NCI-H345 treated with DMSO at 0.1 percent for 48 hours (cell line): ENCODE measurements around the gene RUNX3.

ENCODE experiments used
- DNase-seq: peaks from one replicate; lab custom pipeline; 2025; ENCODE audit not compliant: unreplicated experiment; lab: John Stamatoyannopoulos, UW

The RUNX3 gene

DNA sequence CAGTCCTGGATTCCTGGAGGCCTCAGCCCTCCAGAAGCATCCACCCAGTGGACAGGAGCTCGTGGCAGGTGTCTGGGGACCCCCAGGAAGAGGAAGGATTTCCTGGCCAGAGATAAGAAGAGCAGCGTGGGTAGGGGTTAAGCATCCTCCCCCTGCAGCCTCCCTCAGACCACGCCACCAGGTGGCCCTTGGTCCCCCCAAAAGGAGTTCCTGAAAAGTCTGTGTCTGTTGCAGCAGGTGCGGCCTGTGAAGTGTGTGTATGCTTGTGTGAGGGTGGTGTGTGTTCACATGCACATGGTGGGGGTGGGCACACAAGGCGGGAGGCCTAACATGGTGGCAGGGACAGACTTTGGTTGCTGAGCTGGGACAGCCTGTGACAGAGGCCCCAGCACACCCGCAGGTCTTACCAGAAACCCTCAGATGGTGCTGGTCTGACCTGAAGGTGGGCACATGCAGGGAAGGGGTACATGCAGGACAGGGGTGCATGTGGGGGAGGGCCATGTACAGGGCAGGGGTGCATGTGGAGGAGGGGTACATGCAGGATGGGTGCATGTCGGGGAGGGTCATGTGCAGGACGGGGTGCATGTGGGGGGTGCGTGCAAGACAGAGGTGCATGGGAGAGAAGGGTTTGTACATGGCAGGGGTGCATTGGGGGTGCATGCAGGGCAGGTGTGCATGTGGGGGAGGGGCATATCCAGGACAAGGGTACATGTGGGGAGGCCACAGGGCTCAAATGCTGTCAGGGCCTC is 18.2 kb upstream of the RUNX3 start:
- DNase-seq = no peak

DNA sequence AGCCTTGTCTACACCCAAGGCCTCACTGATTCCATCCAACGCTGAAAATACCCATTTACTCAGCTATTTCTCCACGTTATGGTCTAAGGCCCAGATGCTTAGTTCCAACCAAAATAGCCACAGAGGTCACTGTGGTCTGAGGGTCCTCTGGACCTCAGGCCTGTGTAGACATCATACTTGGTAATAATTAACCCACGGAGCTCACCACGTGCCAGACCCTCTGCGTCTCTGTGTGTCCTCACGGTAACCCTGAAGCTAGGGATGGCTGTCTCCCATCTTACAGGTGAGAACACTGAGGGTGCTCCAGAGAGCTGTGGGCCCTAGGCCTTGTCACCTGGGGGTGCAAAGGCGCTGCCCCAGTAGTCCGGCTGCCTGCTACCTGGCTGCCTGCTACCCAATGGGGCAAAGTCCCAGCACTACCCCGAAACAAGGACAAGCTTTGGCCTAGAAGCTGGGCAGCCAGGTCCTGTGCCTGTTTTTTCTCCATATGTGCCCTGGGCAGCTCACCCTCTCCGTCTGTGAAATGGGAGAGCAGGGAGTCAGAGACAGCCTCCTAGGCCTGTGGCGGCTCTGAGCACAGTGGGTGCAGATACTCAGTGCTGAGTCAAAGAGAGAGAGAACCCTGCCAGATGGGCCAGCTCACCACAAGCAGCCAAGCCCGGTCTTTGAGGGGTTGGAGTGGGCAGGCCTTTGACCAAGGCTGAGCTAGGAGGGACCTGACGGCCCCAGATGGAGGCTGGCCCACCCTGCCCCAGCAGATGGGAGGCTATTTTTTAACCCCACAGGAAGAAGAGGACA is 17.0 kb upstream of the RUNX3 start:
- DNase-seq = no peak

DNA sequence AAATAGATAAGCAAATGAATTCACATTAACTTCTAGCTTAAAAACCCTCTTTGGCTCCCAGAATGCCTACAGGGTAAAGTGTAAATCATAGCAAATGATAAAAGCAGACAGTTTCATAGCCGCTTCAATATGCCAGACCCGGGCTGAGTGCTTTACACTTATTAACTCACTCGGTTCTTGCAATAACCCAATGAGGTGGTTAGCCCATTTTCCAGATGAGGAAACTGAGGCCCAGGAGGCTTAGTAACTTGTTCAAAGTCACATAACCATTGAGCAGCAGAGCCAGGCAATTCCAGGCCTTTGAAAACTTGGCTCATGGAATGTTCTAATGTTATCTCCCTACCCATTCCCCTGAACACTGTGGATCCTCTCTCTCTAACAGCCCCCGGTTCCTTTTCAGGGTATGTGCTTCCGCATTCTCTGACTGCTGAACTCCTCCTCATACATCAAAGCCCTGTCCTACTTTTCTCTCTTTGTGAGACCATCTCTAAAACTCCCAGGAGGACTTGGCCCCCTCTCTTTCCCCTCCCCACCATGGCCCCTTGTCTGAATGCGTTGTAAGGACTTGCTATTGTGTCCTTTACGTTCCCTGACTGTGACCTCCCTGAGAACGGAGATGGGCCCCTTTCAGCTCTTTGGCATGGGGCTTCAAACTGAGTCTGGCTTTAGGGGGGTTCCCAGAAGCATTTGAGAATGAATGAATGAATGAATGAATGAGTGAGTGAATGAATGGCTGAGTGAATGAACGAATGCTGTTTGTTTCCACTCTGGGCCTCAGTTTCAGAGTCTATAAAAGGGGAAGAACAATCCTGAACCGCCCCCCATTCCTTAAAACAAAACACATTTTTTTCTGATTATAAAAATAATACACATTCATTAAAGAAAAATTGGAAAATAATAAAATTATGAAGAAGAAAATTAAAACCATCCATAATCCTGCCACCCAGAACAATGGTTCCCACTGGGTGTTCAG is 15.6 kb upstream of the RUNX3 start:
- DNase-seq = no peak

DNA sequence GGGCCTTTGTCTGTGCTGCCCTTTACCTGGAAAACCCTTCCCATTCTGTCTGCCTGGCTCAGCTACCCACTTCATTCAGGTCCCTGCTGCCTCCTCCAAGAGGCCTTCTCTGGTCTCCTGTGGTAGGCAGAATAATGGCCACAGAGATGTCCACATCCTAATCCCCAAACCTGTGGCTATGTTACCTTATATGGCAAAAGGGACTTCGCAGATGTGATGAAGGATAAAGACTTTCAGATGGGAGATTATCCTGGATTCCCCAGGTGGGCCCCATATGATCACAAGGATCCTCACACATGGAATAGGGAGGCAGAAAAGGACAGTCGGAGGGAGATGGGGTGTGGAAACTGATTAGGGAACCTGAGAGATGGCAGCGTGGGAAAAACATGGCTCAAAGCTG is 14.2 kb upstream of the RUNX3 start:
- DNase-seq = no peak

DNA sequence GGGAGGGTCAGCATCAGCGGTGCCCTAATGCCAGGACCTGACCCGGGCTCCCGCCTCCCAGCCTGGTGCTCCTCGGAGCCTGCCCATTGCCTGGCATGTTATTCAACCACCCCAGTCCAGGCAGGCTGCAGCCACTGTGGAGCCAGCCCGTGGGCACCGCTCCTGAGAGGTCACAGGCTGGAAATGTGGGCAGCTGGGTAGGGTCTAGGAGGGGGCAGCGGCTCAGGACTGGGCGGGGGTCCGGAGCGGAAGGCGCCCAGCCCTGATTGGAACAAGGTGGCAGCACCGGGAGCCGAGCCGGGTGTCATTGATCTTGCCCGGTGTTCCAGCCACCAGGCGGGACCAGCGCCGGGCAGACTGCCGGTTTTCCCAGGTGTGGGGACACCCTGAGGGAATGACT is 12.7 kb upstream of the RUNX3 start:
- no peak for DNase-seq

DNA sequence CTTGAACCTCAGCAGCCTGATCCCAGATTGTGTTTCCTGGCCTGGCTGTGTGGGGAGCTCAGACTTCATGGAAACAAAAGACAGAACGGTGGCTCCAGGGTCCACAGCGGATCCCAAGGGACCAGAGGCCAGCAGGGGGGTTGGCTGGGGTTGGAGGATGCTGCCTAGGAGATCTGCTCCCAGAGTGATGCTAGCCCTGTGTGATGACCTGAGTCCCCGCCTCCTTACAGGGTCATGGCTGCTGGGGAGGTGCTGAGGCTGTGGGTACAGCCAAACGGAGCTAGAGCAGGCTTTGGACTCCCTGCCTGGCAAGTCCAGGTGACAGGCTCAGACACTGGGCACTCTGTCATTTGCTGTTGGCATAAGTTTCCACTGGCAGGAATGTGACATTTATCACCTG is 11.5 kb upstream of the RUNX3 start:
- DNase-seq = no peak

DNA sequence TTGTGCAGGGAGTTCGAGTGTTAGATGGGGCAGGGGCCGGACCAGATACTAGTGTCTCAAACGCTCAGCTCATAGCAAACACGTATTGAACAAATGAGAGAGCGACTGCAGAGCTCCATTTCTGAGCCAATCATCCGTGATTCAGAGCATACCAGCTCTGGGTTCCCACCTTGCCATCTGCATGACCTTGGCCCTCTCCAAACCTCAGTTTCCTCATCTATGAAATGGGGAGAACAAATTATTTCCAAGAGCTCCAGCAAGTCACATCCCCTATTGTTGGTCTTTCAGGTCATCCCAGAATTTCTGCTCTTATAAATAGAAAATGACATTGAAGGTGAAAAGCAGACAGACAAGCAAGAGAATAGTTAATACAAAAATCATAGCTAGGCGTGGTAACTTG is 10.2 kb upstream of the RUNX3 start:
- no peak for DNase-seq

DNA sequence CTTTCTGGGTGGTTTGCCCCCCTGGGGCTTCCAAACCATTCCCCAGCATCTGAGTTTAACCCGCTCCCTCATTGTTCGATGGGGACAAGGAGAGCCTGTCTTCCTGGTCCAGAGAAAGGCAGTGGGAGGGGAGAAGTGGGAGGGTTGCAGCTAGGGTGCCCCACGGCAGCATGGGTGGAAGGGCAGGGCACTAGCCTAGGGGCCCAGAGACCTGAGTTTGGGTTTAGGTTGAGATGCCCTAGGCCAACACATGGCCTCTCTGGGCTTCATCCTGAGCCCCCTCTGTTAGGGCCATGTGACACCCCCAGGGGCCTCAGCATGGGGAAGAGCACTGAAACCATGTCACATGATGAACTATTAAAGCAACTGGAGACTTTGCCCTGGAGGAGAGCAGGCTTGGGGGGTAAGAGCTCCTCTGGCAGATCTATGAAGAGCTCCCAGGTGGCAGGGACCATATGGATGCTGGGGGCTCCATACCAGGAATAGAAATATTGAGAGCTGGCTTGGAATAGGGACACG is 9.7 kb upstream of the RUNX3 start:
- no peak for DNase-seq

DNA sequence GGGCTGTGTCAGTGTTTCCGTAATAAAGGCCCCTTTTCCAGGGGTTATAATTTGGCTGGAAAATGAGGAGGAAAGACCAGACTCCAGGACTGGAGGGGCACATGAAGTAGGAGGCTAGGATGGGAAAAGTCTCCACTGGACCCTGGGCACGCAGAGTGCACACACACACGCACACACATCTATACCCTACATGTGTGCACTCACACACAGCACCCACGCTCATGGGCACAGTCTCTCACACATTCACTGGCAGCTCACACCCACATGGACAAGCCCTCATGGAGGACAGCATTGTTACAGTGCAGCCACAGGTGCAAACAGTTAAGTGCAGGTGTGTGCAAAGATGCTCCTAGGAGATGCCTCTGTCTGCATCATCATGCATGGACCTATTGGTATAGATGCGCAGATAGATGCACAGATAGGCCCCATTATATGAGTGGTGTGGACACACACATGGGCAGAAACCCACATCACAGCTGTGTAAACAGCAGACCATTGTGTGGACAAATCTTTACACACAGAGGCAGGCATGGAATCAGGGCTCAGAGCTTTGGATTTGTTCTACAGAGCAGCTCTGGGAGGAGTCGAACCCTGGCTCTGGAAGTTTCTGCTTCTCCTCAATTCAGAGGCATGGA is 9.1 kb upstream of the RUNX3 start:
- peak; percentile 2 for DNase-seq

DNA sequence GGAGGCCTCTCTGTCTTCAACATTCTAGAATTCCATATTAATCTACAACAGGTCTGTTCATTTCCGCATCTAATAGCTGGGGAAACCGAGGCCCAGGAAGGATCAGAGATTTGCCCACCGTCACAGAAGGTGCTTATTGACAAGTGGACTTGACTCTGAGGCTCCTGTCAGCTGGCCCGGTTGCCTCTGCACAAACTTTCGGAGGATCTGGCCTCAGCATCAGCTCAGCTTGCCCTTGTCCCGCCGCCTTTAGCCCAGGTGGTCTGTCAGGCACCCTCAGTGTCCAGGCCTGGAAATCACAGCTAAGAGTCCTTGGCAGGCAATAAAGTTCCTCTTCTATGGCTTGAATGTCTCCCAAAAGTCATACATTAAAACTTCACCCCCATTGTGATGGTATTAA is 8.2 kb upstream of the RUNX3 start:
- no peak for DNase-seq

DNA sequence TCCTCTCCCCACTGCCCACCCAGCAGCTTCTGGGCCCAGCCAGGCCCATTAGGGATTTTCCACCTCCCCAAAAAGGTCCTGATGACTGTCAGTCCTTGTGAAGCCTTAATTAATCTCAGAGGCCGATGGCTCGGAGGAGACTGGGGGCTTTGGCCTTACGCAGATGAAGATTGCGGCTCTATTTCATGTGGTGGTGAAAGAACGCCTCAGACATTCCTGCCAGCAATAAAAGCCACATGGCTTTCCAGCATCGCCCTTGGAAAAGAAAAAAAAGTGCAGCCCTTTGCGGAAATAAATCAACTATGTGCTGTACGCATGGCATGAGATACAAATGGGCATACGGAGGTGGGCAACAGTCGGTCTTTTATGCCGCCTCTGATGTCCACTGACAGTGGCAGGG is 6.6 kb upstream of the RUNX3 start:
- no peak for DNase-seq

DNA sequence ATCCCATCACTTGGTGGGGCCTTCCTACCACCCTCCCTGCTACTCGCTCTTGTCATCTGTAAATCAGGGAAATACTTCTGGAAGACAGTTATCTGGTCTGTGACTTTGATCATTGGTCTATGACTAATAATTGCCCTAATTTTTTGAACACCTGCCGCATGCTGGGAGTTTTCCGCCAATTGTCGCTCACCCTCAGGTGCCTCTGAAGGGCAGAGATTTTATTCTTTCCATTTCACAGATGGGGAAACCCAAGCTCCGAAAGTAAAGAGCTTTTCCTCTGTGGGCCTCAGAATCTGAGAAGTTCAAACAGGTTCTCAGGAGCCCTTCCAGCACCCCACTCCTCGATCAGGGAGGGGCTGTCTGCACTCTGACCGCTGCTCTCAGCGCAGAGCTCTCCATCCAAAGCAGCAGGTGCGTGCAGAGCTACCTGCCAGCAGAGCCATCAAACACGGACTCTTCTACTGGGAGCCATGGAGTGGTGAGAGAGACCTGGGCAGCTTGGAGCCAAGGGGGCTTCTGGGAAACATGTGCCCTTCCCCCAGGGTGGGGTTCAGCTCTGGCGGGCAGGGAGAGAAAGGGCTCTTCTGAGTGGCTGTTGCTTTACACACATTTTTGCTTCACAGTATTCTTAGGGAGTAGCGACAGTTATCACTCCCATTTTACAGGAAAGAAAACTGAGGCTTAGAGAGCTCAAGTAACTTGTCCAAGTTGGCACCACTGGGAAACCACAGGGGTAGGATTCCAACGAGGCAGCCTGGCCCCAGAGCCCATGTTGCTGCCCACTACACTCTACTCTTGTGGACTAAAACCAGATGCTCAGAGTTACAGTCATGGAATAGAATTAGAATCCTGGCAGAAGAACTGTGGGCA is 5.8 kb upstream of the RUNX3 start:
- no peak for DNase-seq

DNA sequence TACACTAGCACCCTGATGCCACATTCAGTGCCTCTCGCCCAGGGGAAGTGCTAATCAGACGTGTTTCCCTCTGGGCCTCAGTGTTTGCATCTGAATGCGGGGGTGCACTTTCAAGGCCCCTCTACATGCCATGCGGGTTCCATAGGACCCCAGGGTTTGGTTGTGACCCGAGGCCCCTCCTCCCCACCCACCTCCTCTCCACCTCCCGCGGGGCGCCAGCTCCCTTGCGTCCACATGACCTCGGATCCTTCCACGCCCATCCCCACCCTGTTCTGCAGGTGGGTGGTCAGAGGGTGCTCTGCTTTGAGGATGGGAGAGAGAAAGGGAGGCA is 5.1 kb upstream of the RUNX3 start:
- DNase-seq = no peak

DNA sequence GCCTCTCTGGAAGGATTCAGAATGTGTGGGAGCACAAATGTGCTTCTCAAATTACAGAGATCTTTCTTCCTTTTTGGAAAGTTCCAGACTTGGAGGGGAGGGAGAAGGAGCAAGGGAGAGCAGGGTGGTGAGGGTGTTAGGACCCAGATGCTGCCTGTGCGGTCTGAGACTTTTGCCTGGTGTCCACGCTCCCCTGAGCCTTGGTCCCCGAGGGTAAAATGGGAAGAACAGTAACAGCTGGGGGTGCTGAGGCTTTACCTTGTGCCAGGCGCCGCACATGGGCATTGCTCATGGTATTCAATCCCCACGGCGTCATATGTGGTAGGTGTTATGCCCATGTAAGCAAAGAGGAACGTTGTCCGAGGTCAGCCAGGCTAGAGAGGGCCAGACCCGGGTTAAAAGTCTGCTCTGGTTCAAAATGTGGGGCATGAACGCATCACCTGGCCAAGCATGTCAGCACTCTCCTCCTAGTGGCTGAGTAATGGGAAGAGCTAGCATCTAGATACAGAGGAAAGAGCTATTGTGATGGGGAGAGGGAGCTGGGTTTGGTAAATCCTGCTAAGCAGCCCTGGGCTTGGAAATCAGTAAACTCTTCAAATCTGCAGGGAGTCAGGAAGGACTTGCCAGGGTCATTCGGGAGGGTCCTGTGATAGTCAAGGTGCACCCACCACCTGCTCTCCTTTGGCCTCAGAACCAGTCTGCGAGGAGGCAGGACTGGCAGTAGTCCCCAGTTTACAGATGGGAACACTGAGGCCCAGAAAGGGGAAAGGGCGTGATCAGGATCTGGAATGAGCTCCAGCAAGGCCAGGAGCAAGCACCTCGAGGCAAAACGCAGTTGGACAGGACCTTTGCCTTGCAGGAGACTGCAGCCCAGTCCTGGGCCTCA is 4.5 kb upstream of the RUNX3 start:
- no peak for DNase-seq

DNA sequence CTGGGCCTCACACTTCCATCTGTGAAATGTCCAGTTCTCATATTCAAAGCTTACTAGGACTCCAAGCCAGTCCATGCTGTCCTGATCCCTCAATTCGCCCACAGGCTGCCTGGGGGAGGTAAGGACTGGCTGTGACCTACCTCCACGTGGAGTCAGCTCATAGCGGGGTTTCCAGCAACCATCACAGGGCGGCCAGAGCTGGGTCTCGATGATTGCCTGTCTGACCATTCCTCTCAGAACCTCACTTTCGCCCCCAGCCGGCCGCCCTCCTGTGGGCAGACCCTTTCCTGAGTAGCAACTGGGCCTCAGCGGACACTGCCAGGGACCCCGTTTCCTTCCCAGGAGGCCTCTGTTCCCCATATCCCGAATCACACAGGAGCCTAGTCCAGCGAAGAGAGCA is 3.4 kb upstream of the RUNX3 start:
- DNase-seq = no peak

DNA sequence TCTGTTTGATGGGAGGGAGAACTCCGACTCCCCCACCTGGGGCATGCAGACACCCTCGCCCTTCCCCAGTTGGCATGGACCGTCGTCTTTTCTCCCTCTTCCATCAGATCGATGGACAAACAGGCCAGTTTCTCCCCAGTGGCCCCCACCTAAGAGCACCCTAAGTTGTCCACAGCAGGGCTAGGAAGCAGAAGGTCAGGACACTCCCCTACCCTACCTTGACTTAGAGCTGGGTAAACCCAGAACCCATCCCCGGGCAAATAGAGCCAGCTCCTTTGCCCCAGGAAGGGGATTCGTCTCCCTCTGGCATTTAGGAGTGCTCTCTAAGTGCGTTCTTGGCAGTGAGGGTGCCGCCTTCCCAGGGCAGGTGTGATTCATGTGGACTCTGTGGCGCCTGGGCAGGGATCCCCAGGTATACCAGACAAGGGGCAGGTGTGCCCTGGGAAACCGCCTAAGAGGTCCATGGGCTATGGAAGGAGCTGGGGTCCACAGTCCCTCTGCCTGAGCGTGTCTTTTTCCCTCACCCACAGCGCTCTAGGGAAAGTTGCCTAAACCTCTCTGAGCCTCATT is 2.7 kb upstream of the RUNX3 start:
- DNase-seq = no peak

DNA sequence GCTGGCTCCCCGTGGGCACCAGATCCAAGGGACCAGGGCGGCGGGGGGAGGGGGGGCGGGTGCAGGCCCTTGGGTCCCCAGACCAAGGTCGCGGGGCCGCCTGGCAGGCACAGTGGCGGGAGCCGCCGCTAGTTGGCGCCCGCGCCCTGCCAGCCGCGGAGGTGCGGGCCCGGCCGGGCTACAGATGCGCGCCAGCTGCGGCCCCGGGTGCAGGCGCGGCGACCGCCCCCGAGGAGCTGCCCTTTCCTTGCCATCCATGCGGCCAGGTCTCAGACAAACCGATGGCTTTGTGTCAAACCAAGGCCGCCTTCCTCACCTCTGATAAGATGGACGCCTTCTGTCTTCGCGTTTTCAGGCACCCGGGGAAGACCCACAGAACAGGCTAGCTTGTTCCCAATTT is 2.2 kb upstream of the RUNX3 start:
- peak; percentile 15 for DNase-seq

DNA sequence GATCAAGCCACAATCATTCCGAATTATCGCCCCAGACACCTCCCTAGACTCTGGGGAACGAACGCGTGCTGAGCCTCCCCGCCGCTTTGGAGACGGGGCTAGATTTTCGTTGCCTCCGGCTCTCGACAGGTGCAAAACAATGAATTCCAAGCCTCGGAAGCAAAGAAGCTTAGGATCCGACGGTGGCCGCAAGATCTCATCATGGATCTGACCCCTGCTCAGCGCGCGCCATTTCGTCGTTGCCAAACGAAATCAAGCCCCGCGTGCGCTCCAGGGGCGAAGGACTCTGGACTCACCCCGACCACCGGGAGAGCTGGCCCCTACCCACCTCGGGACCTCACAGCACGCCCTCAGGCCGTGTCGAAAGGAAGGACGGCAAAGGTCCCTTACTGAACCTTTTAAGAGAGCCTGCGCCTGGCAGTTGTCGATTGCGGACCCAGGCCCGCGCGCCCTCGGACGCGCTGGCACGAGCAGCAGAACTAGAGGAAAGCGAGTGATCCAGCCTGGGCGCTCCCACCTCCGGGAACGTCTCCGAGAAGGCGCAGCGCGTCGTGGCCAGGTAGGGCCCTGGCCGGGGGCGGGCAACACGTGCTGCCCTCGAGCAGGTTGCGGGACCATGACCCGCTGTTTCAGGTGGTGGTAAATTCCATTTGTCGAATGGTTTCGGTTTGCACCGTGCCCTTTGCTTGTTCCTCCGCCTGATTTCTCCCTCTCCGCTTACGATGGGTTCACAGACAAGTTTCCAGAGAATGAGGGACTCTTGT is 1.6 kb upstream of the RUNX3 start:
- DNase-seq = no peak
